Peyer's patch (tissue), 4 donors: Measurements from ENCODE around the gene MYO6.

Experiments used
- CTCF ChIP-seq, 6 experiments: fragments of 450-650 bp in 4 of 6; fragments of 200-600 bp in 2 of 6; sonication (generic) in 1 of 6; IDR thresholded peaks; one replicate each; pipeline ENCODE4 v1.5.1; 2017 to 2019; ENCODE audit warnings: antibody characterized with exemption in 6 of 6, mild to moderate bottlenecking in 3 of 6, moderate library complexity in 1 of 6
- POLR2A ChIP-seq, 2 donors: fragments of 450-650 bp; IDR thresholded peaks; one replicate each; pipeline ENCODE4 v1.5.1; 2017; ENCODE audit warnings: antibody characterized with exemption in 2 of 2, mild to moderate bottlenecking in 2 of 2, moderate library complexity in 2 of 2

DNA sequence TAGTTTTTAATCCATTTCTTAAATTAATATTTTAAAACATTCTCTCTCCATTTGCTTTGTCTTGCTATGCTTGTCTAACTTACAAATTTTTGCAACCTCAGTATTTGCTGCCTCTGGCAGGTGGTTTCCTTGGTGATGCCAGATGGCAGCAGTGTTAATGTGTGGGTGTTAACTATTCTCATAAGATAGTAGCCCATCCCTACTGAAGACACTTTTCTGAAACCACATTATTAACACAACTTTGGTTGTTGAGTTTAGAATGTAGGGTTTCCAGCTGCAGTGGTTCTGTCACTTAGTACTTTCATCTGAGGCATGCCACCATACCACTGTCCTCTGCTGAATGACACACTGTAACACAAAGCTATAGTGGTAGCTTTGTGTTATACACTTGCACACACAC is 75.1 kb downstream of the MYO6 start:
- TF ChIP-seq CTCF (IDR thresholded peaks at IDR 0.05) = no peak
- no peak for TF ChIP-seq POLR2A (IDR thresholded peaks at IDR 0.05)
